Transverse colon (tissue), 4 donors: ENCODE results near the gene CLRN2.

ENCODE experiments used
- CTCF ChIP-seq, 5 experiments: fragments of 200-600 bp in 3 of 5; fragments of 450-650 bp in 2 of 5; sonication (generic) in 3 of 5; IDR thresholded peaks; 1 replicate in 2 of 5; 2 replicates in 3 of 5; pipeline ENCODE4 v1.5.1; 2016 to 2017; ENCODE audit warnings: antibody characterized with exemption in 5 of 5, inconsistent platforms in 3 of 5, mild to moderate bottlenecking in 2 of 5, moderate library complexity in 1 of 5
- POLR2A ChIP-seq: fragments of 450-650 bp; IDR thresholded peaks from one replicate; pipeline ENCODE4 v1.6.1; 2016; ENCODE audit warnings: antibody characterized with exemption, mild to moderate bottlenecking, moderate library complexity
- POLR2AphosphoS5 ChIP-seq, 3 donors: sonication (generic); formaldehyde crosslinking; IDR thresholded peaks; one replicate each; pipeline ENCODE4 v1.6.1; 2016; ENCODE audit warnings: antibody characterized with exemption in 3 of 3

GRCh38 chr4:17497890-17498523, 17.0 kb upstream of the CLRN2 start:
- TF ChIP-seq CTCF (IDR thresholded peaks at IDR 0.05), result no peak
- TF ChIP-seq POLR2AphosphoS5 (IDR thresholded peaks at IDR 0.05), result no peak
- TF ChIP-seq POLR2A, result no peak
